AG10803 (cell line): ENCODE measurements around the gene RPS6KL1.

Experiments used
- DNase-seq: peaks from one replicate; pipeline ENCODE4 v3.0.0; 2010; ENCODE audit warnings: low read depth
- H3K4me3 ChIP-seq: 2 replicates; pipeline ENCODE4 v1.5.1; 2011; ENCODE audit warnings: mild to moderate bottlenecking, low read length, control low read depth
- TF ChIP-seq, protein P1 (sequence below): conservative IDR thresholded peaks from 2 replicates; pipeline ENCODE4 v1.5.1; 2011; ENCODE audit warnings: mild to moderate bottlenecking, low read length, control low read depth, inconsistent platforms

RPS6KL1 gene

DNA sequence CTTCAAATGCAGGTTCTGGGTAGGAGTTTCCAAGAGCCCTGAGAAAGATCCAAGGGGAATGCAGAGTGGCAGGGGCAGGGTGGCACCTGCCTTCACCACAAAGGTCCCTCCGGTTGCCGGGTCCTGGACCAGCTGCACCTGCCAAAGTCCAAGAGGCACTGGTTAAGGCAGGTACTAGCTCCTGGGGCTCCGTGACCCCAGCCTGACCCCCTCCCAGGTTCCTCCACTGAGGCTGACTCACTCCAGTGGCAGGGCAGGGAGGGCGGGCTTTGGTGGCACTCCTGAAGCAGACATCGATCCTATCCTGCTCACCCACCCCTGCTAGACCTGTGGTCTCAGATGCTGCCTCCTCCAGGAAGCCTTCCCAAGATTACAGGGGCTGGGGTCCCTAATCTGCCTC is 11.4 kb downstream of the RPS6KL1 start:
- TF ChIP-seq, protein P1, sequence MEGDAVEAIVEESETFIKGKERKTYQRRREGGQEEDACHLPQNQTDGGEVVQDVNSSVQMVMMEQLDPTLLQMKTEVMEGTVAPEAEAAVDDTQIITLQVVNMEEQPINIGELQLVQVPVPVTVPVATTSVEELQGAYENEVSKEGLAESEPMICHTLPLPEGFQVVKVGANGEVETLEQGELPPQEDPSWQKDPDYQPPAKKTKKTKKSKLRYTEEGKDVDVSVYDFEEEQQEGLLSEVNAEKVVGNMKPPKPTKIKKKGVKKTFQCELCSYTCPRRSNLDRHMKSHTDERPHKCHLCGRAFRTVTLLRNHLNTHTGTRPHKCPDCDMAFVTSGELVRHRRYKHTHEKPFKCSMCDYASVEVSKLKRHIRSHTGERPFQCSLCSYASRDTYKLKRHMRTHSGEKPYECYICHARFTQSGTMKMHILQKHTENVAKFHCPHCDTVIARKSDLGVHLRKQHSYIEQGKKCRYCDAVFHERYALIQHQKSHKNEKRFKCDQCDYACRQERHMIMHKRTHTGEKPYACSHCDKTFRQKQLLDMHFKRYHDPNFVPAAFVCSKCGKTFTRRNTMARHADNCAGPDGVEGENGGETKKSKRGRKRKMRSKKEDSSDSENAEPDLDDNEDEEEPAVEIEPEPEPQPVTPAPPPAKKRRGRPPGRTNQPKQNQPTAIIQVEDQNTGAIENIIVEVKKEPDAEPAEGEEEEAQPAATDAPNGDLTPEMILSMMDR, result no peak
- DNase-seq, result no peak
- H3K4me3 ChIP-seq, result no peak overlapping the region

DNA sequence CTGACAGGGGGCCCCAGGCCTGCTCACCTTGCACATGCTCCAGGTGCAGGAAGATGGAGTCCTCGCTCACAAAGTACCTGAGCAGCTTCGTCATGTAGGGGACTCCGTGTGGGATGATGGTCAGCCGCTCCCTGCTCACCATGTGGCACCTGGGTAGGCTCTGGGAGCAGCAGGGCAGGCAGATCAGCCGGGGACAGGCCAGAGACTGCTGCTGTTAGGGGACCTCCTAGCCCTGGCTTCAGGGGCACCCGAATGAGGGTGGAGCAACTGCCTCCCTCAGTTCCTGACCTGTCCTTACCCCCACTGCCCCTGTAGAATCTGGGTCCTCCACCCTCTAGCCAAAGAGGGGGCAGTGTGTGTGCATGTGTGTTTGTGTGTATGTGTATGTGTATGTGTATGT is 11.8 kb downstream of the RPS6KL1 start:
- TF ChIP-seq, protein P1, result no peak
- no peak overlapping the region for H3K4me3 ChIP-seq
- no peak for DNase-seq

DNA sequence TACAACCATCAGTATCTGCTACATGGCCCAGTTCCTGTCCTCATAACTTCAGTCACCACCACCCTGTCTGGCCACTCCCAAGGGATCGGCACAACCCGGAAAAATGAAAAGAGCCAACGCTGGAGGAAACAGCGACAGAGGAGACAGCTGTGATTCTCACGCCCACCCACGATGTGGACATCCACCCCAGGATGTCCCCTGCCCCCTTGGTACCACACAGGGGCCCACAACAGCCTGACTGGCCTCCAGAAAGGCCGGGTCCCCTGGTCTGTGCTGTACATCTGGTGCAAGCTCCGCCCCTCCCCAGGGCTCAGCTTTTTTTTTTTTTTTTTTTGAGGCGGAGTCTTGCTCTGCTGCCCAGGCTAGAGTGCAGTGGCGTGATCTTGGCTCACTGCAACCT is 12.5 kb downstream of the RPS6KL1 start:
- TF ChIP-seq, protein P1, result no peak
- H3K4me3 ChIP-seq, result no peak overlapping the region
- no peak for DNase-seq

DNA sequence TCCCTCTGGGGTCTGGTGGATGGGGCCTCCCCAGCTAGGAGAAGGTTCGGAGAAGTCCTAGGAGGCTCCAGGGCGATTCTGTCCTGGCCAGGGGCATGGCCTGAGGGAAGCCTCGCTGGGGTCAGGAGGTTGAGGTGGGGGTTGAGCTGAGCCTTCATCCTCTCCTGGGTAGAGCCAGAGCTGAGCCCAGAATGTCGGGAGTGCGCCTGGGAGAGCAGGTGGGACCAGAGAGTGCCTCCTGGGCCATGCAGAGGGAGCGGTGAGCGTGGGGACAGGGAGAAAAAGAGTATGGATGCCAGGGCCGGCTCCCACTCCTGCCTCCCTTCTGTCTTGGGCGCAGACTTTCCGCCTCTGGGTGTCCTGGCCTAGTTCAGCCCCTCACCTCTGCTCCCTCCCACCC is 13.1 kb downstream of the RPS6KL1 start:
- TF ChIP-seq, protein P1, result no peak
- DNase-seq, result no peak
- H3K4me3 ChIP-seq, result no peak overlapping the region

DNA sequence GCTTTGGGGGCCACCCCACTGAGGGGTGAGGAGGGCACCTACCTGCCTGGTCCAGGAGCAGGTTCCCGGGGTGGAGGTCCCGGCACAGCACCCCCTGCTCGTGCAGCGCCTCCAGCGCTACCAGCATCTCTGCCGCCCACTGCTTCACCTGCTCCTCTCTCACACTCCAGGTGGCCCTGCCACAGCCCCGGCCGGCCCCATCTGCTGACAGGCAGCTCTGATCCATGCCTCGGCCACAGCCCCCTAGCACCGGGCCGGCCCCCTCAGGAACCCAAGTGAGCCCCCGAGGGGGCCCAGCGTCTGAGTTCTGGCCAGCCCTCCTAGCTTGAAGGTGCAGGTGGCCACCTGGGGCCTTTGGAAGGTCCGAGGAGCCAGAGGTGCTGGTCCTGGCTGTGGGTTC is 13.6 kb downstream of the RPS6KL1 start:
- TF ChIP-seq, protein P1, result no peak
- H3K4me3 ChIP-seq, result no peak overlapping the region
- DNase-seq, result no peak

DNA sequence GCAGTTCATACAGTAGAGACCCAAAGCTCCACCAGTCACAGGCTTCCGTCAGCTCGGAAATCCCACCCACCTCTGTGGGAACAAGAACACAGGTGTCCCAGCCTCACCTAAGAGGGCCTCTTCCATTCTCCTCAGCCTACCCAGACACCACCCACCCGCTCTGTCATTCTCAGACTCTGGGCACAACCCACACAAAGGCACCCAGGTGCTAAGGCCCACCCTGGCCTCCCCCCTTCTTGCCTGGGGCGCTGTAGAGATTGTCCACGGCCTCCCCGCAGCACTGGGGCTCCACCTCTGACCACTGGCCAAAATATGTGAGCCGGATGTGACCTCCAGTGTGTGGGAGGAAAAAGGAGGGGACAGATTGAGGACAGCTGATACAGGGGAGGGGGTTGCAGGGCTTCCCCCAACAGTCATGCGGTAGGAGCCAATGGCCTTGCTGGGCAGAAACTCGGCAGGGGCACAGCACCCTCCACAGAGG is 14.2 kb downstream of the RPS6KL1 start:
- no peak overlapping the region for H3K4me3 ChIP-seq
- no peak for DNase-seq
- TF ChIP-seq, protein P1, result no peak

DNA sequence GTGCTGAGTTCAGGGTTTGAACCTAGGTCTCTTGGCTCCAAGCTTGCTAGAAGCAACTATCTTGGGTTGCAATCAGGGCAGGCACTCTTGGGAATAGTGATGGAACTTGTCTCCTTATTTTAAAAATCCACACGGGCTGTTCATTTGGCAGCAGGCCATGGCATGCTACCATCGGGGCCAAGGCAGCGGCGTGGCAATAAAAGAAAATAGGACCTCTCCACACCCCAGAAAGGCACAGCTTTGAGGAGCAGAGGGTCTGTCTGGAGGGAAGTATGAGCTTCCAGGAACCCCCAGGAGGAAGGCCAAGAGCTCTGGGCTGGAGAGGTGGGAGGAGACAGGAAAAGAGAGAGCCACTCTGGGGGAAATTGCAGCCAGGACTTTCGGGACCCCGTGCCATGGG is 15.3 kb downstream of the RPS6KL1 start:
- no peak overlapping the region for H3K4me3 ChIP-seq
- TF ChIP-seq, protein P1, result no peak
- no peak for DNase-seq
